Calu3 (cell line): ENCODE data around the gene CRX. TPM values are rescaled to one million over a fixed set of nuclear protein-coding genes. Genes with fewer than 3 reads are reported as not detected.

Source experiments
- BruUV-seq: library from RNA; stranded (reverse); fragments of 400-500 nt; replicated peaks from 2 replicates; lab custom pipeline; 2021; lab: Mats Ljungman, UMichigan
- CTCF ChIA-PET: fragments of 300-600 bp; sonication (Branson Sonifier 250); formaldehyde crosslinking; loops from one replicate; lab custom pipeline; 2022; ENCODE audit warnings: antibody characterized with exemption; lab: Charles Lee
- DNase-seq: peaks from one replicate; pipeline ENCODE4 v3.0.0; 2022
- H3K27ac Mint-ChIP-seq: one replicate; pipeline ENCODE4 v1.8.0; 2022; ENCODE audit warnings: mixed read lengths; ENCODE audit not compliant: unreplicated experiment
- H3K27me3 Mint-ChIP-seq: one replicate; pipeline ENCODE4 v1.8.0; 2022; ENCODE audit warnings: mixed read lengths; ENCODE audit not compliant: unreplicated experiment
- H3K36me3 Mint-ChIP-seq: one replicate; pipeline ENCODE4 v1.8.0; 2022; ENCODE audit warnings: mild to moderate bottlenecking, moderate library complexity, mixed read lengths; ENCODE audit not compliant: insufficient read depth, unreplicated experiment
- H3K4me1 Mint-ChIP-seq: one replicate; pipeline ENCODE4 v1.8.0; 2022; ENCODE audit warnings: mild to moderate bottlenecking, low read depth, mixed read lengths; ENCODE audit not compliant: unreplicated experiment
- H3K4me3 Mint-ChIP-seq: one replicate; pipeline ENCODE4 v1.8.0; 2022; ENCODE audit warnings: mild to moderate bottlenecking, low read depth, moderate library complexity, mixed read lengths; ENCODE audit not compliant: unreplicated experiment
- H3K9me3 Mint-ChIP-seq: one replicate; pipeline ENCODE4 v1.8.0; 2022; ENCODE audit warnings: low read depth, mixed read lengths; ENCODE audit not compliant: unreplicated experiment
- CTCF ChIP-seq: fragments of 200-600 bp; IDR thresholded peaks from one replicate; pipeline ENCODE4 v1.8.0; 2022; ENCODE audit warnings: antibody characterized with exemption; ENCODE audit not compliant: unreplicated experiment
- intact Hi-C: fragments of 100-400 bp; cut with micrococcal nuclease; formaldehyde crosslinking; loops from one replicate; pipeline ENCODE4 v1.10.0; 2022; ENCODE audit not compliant: unreplicated experiment
- total RNA-seq: library from RNA; stranded (reverse); gene quantifications from 2 replicates; pipeline ENCODE4 v1.2.3, GENCODE V29; 2022

Gene CRX
- total RNA-seq, 1 experiment from 2014 or later: not detected

DNA sequence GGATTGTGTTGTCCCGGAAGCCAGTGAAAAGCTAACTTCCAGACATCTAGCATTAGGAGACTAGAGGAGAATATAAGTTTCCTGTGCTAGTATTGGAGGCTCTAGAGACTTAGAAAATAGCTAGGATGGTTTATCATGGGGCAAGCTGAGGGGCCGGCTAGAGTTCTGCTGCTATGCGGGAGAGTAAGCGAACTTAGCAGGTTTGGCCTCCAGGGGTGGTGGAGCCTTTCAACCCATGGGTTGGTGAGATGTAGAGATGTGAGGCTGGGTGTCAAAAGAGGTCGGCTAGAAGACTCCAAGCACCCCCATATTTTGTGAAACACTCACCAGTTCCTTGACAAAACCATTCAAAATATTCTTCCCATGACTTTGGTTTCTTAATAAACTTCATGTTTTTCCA lies 60.0 kb downstream of the CRX start:
- no peak for TF ChIP-seq CTCF

DNA sequence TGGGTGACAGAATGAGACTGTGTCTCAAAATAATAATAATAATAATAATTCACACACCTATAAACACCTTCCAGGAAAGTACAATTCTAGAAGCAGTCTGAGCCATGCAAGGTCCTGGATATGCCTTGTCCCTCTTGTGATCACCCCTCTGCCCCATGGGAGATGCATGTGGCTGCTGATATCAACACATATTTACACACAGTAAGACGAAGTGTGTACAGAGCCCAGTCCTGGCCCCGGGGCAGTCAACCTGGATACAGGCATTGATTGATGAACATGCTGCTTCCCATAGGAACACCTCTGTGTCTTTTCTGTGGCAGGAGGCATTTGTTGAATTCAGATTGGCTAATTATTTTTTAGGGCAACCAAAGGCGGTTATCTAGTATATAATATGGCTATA lies 61.2 kb downstream of the CRX start:
- CTCF ChIA-PET: interaction anchor here (0.5 kb wide), 2 partner anchors 9 to 529 kb away, joined by 3 to 4 read pairs; no protein-coding TSS in a partner anchor
- BruUV-seq: no TSS peak
- H3K9me3 Mint-ChIP-seq: peaks cover 2% of the 10 kb centered on the region

More for the DNA sequence above, 60.0 kb downstream of the CRX start:
- Mint-ChIP-seq H3K27me3 (peaks cover 78% of the 10 kb centered on the region), H3K4me3 (no peak overlapping the region), H3K36me3 (no peaks in the 10 kb centered on the region), H3K9me3 (peaks cover 2% of the 10 kb centered on the region), H3K4me1 (peaks cover 11% of the 10 kb centered on the region), H3K27ac (no peak overlapping the region)
- DNase-seq: no peak
- CTCF ChIA-PET: interaction anchor here (0.5 kb wide), 1 partner anchor 35 kb away, joined by 3 read pairs; no protein-coding TSS in a partner anchor
- intact Hi-C loops: no loop called here
- no TSS peak for BruUV-seq

GRCh38 chr19:47885067-47885463 lies 63.3 kb downstream of the CRX start:
- no peak for DNase-seq
- no peak for TF ChIP-seq CTCF
- Mint-ChIP-seq H3K4me3 (no peak overlapping the region), H3K9me3 (no peaks in the 10 kb centered on the region), H3K27ac (no peak overlapping the region), H3K36me3 (no peaks in the 10 kb centered on the region), H3K4me1 (peaks cover 11% of the 10 kb centered on the region), H3K27me3 (peaks cover 54% of the 10 kb centered on the region)
- CTCF ChIA-PET: interaction anchor here (0.6 kb wide), 1 partner anchor 263 kb away, joined by 3 read pairs; no protein-coding TSS in a partner anchor
- intact Hi-C loops: no loop called here
- BruUV-seq: no TSS peak

More for the DNA sequence above, 61.2 kb downstream of the CRX start:
- DNase-seq: no peak
- Mint-ChIP-seq H3K27me3 (peaks cover 73% of the 10 kb centered on the region), H3K4me1 (peaks cover 11% of the 10 kb centered on the region), H3K4me3 (no peak overlapping the region), H3K36me3 (no peaks in the 10 kb centered on the region), H3K27ac (no peak overlapping the region)
- intact Hi-C loops: no loop called here
- no peak for TF ChIP-seq CTCF

GRCh38 chr19:47886010-47886559 lies 64.3 kb downstream of the CRX start, which contains the start of gene SULT2A1:
Gene SULT2A1, minus strand, starts transcription at chr19:47886315. Its CDS starts 58 bp downstream, at chr19:47886257.
- Mint-ChIP-seq H3K27me3 (peaks cover 50% of the 10 kb centered on the region), H3K9me3 (no peaks in the 10 kb centered on the region), H3K36me3 (no peaks in the 10 kb centered on the region), H3K4me1 (peaks cover 11% of the 10 kb centered on the region), H3K4me3 (no peak within 1 kb of the TSS), H3K27ac (no peak within 1 kb of the TSS)
- DNase-seq: no peak
- CTCF ChIA-PET: no interaction called here
- no TSS peak for BruUV-seq
- intact Hi-C loops: no loop called here
- TF ChIP-seq CTCF: no peak
